Measurements from ENCODE around the gene ATAD1. TPM values are rescaled to one million over a fixed set of nuclear protein-coding genes. Genes with fewer than 3 reads are reported as not detected.

The ATAD1 gene
- total RNA-seq, 1 experiment from 2014 or later: 15.7 TPM

DNA sequence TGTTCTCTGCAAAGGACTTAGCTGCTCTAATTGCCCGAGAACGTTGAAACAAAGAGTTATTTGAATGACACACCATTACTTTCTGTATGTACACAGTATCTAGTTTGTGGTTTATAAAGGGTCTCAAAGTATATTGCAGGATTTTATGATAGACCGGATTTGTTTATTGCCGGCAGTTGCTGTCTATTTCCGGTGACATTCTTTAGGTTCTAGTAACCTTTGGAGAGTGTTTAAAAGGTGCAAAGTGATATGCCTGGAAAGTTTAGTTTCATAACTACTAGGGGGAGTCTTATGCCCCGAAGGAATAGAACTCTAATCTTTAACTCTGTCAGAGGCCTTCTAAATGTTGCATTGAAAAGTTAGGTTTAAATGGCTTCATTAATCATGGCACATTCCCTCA, 94.5 kb downstream of the ATAD1 start:
- no peak overlapping the region for H3K9ac ChIP-seq (ENCODE audit: low read length)
- intact Hi-C loops (cut with micrococcal nuclease): loop anchor here (5.0 kb wide), 1 partner anchor 61 kb away; no protein-coding TSS in a partner anchor
- BruUV-seq (replicated peaks): no TSS peak
- H3K4me1 ChIP-seq (ENCODE audit: insufficient read depth, low read length): peaks cover 22% of the 10 kb centered on the region
- H3K9me2 ChIP-seq (replicated peaks; ENCODE audit: low read length): no peaks in the 10 kb centered on the region
- H3K4me2 ChIP-seq (ENCODE audit: low read length): peak overlapping the region; percentile 69
- no peaks in the 10 kb centered on the region for H3K27me3 ChIP-seq (ENCODE audit: low read length)
- H3K4me3 ChIP-seq (ENCODE audit: low read length): 0 out of 2 replicates have a peak overlapping the region, but pooled peaks have one; percentile 18
- ChIA-PET POLR2A (ENCODE audit: unreplicated experiment) (no interaction called here), CTCF (no interaction called here)
- H3K9me3 ChIP-seq (ENCODE audit: low read length): no peaks in the 10 kb centered on the region
- H3F3A ChIP-seq (ENCODE audit: low read length, unreplicated experiment): no peaks in the 10 kb centered on the region
- ATAC-seq (peak; percentile 92), DNase-seq (peak; percentile 54)
- peak overlapping the region; percentile 65 for H3K27ac ChIP-seq (ENCODE audit: low read length)
- no peak for TF ChIP-seq EZH2phosphoT487 (IDR thresholded peaks at IDR 0.05; ENCODE audit: borderline replicate concordance, low read length)
- TF ChIP-seq, protein P1, sequence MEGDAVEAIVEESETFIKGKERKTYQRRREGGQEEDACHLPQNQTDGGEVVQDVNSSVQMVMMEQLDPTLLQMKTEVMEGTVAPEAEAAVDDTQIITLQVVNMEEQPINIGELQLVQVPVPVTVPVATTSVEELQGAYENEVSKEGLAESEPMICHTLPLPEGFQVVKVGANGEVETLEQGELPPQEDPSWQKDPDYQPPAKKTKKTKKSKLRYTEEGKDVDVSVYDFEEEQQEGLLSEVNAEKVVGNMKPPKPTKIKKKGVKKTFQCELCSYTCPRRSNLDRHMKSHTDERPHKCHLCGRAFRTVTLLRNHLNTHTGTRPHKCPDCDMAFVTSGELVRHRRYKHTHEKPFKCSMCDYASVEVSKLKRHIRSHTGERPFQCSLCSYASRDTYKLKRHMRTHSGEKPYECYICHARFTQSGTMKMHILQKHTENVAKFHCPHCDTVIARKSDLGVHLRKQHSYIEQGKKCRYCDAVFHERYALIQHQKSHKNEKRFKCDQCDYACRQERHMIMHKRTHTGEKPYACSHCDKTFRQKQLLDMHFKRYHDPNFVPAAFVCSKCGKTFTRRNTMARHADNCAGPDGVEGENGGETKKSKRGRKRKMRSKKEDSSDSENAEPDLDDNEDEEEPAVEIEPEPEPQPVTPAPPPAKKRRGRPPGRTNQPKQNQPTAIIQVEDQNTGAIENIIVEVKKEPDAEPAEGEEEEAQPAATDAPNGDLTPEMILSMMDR (conservative IDR thresholded peaks at IDR 0.05; ENCODE audit: low read depth, low read length): no peak
- no peak for TF ChIP-seq EZH2 (IDR thresholded peaks at IDR 0.05; ENCODE audit: low read length, unreplicated experiment)
- H4K20me1 ChIP-seq (ENCODE audit: low read length): no peaks in the 10 kb centered on the region
- no peaks in the 10 kb centered on the region for H3K79me2 ChIP-seq (ENCODE audit: low read length)
- no peaks in the 10 kb centered on the region for H3K36me3 ChIP-seq (ENCODE audit: low read depth, low read length)
- H2AFZ ChIP-seq (ENCODE audit: low read length): no peak overlapping the region

DNA sequence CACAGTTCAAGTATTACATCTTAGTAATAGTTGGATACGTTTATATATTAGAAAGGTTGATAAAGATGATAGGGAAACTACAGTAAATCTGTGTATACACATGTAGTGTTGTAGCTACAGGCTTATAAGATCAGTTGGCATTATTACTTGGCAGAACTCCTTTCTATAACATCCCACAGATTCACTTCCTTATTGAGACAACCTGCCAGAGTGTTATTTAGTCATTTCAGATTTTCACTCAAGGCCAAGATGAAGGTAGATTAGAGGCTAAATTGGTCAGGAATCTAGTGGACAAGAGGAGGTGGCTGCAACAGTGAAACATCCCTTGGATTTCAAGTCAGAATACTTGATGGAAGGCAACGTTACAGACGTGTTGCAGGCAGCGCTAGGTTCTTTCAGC, 95.3 kb downstream of the ATAD1 start:
- Histone ChIP-seq H3K27me3 (ENCODE audit: low read length) (no peaks in the 10 kb centered on the region), H3K27ac (ENCODE audit: low read length) (peak overlapping the region; percentile 65), H3K9me3 (ENCODE audit: low read length) (no peaks in the 10 kb centered on the region), H3F3A (ENCODE audit: low read length, unreplicated experiment) (no peaks in the 10 kb centered on the region), H4K20me1 (ENCODE audit: low read length) (no peaks in the 10 kb centered on the region), H2AFZ (ENCODE audit: low read length) (no peak overlapping the region), H3K79me2 (ENCODE audit: low read length) (no peaks in the 10 kb centered on the region), H3K4me3 (ENCODE audit: low read length) (no peak overlapping the region), H3K4me1 (ENCODE audit: insufficient read depth, low read length) (peaks cover 22% of the 10 kb centered on the region), H3K4me2 (ENCODE audit: low read length) (peak overlapping the region; percentile 69), H3K9me2 (replicated peaks; ENCODE audit: low read length) (no peaks in the 10 kb centered on the region), H3K9ac (ENCODE audit: low read length) (no peak overlapping the region), H3K36me3 (ENCODE audit: low read depth, low read length) (no peaks in the 10 kb centered on the region)
- TF ChIP-seq, protein P1 (conservative IDR thresholded peaks at IDR 0.05; ENCODE audit: low read depth, low read length): no peak
- TF ChIP-seq EZH2 (IDR thresholded peaks at IDR 0.05; ENCODE audit: low read length, unreplicated experiment): no peak
- TF ChIP-seq EZH2phosphoT487 (IDR thresholded peaks at IDR 0.05; ENCODE audit: borderline replicate concordance, low read length): no peak
- CTCF ChIA-PET: no interaction called here
- ATAC-seq (peak; percentile 51), DNase-seq (no peak)
- intact Hi-C loops (cut with micrococcal nuclease): loop anchor here (5.0 kb wide), 1 partner anchor 60 kb away; no protein-coding TSS in a partner anchor
- BruUV-seq (replicated peaks): no TSS peak
- POLR2A ChIA-PET (ENCODE audit: unreplicated experiment): no interaction called here

DNA sequence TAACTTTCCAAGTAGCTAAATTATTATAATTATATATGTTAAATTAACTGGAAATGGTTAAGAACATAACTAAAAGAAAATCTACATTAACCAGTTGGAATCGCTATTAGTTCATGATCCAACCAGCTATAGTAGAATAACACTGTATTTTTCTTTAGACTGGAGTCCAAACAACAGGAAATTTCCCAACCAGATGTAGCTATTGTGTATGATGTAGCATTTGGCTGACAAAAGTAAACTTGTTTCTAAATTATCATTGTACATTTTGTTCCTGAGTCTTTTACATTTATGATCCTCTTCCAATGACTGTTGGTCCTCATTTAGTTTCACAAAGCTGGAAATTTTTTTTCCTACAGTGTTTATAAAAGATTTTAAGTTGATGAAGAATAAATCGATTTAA, 96.2 kb downstream of the ATAD1 start:
- intact Hi-C loops (cut with micrococcal nuclease): loop anchor here (5.0 kb wide), 1 partner anchor 59 kb away; no protein-coding TSS in a partner anchor
- TF ChIP-seq, protein P1 (conservative IDR thresholded peaks at IDR 0.05; ENCODE audit: low read depth, low read length): no peak
- TF ChIP-seq EZH2 (IDR thresholded peaks at IDR 0.05; ENCODE audit: low read length, unreplicated experiment): no peak
- no peak for TF ChIP-seq EZH2phosphoT487 (IDR thresholded peaks at IDR 0.05; ENCODE audit: borderline replicate concordance, low read length)
- no peaks in the 10 kb centered on the region for H4K20me1 ChIP-seq (ENCODE audit: low read length)
- H3K79me2 ChIP-seq (ENCODE audit: low read length): no peaks in the 10 kb centered on the region
- H3K4me1 ChIP-seq (ENCODE audit: insufficient read depth, low read length): peaks cover 22% of the 10 kb centered on the region
- no peaks in the 10 kb centered on the region for H3K36me3 ChIP-seq (ENCODE audit: low read depth, low read length)
- ChIA-PET POLR2A (ENCODE audit: unreplicated experiment) (interaction anchor here (0.6 kb wide), 1 partner anchor 215 kb away, joined by 5 read pairs; no protein-coding TSS in a partner anchor), CTCF (no interaction called here)
- no TSS peak for BruUV-seq (replicated peaks)
- H3F3A ChIP-seq (ENCODE audit: low read length, unreplicated experiment): no peaks in the 10 kb centered on the region
- no peak overlapping the region for H3K4me2 ChIP-seq (ENCODE audit: low read length)
- no peak overlapping the region for H2AFZ ChIP-seq (ENCODE audit: low read length)
- H3K9me3 ChIP-seq (ENCODE audit: low read length): no peaks in the 10 kb centered on the region
- no peaks in the 10 kb centered on the region for H3K27me3 ChIP-seq (ENCODE audit: low read length)
- no peak for ATAC-seq
- no peak overlapping the region for H3K9ac ChIP-seq (ENCODE audit: low read length)
- DNase-seq: no peak
- no peaks in the 10 kb centered on the region for H3K9me2 ChIP-seq (replicated peaks; ENCODE audit: low read length)
- no peak overlapping the region for H3K27ac ChIP-seq (ENCODE audit: low read length)
- no peak overlapping the region for H3K4me3 ChIP-seq (ENCODE audit: low read length)

Data from PC-3 (cell line).